GM20000 (cell line): ENCODE results near the gene IFRD1.

ENCODE experiments used
- DNase-seq: peaks from one replicate; pipeline ENCODE4 v3.0.0; 2012; ENCODE audit warnings: low spot score
- CTCF ChIP-seq: IDR thresholded peaks from 2 replicates; pipeline ENCODE4 v1.5.1; 2012; ENCODE audit warnings: mild to moderate bottlenecking, control low read depth; ENCODE audit errors: extremely low read depth, missing control alignments

The IFRD1 gene

GRCh38 chr7:112488264-112488552 is 37.9 kb downstream of the IFRD1 start:
- no peak for DNase-seq
- no peak for TF ChIP-seq CTCF

GRCh38 chr7:112492186-112492585 is 41.9 kb downstream of the IFRD1 start:
- DNase-seq: no peak
- TF ChIP-seq CTCF: no peak

DNA sequence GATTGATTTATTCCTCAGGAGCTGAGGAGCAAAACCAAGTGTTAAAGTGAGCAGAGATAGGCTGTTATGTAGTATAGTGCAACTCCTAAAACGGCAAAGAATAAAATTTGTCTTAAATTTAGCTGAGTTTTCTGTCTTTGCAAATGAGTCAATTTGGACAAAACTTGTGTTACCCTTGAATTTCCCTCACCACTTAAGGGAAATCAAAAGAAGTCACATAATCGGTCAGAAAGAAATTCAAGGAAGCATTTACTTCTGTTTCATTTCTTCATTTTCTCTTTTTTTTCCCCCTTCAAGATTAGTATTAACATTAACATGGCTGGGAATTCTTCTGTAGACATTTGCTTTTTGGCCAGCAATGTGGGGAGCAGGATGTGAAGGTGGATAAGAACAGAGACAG is 44.4 kb downstream of the IFRD1 start:
- TF ChIP-seq CTCF: no peak
- DNase-seq: no peak

DNA sequence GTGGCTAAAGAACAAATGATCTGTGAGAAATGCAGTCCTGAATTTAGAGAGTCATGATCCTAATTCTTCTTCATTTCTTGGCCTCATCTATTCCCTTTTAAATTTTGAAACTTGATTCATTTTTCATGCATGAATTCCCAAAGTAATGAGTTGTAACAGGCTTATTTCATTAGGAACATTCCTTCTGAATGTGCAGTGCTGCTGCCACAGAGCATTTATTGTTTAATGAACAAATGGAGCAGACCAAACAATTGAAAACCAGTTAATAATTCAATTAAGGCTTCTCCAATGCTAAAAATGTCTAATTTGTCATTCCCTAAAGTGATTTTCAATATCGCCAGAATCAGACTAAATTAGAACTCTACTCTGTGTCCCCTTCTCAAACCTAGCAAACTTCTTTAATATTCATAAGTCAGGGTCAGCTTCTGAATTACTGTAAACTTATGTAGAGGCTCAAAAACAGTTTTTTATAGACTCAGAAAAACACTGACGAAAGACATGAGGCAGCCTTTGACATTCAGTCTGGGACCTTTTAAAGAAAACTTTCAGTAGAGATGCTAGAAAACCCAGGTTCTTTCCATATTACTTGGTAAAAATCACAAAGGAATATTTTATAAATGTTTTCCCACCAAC is 45.0 kb downstream of the IFRD1 start:
- no peak for DNase-seq
- no peak for TF ChIP-seq CTCF

GRCh38 chr7:112495810-112496462 is 45.7 kb downstream of the IFRD1 start:
- no peak for TF ChIP-seq CTCF
- DNase-seq: peak; percentile 27

GRCh38 chr7:112497481-112497880 is 47.2 kb downstream of the IFRD1 start:
- TF ChIP-seq CTCF: no peak
- no peak for DNase-seq

- DNase-seq: no peak
- TF ChIP-seq CTCF: no peak
Measured at GRCh38 chr7:112500619-112501018, 50.4 kb downstream of the IFRD1 start.
